Nucleus accumbens (tissue), 56 donors: ENCODE results near the gene DNAAF6.
"Not testable (repeated sequence)": the region's sequence is repeated elsewhere in the genome, so short reads cannot be mapped to it uniquely, and the experiment has no call there.

Experiments
- DNase-seq, 56 donors: peaks; one replicate each; lab custom pipeline; 2025; lab: John Stamatoyannopoulos, UW

Gene DNAAF6

GRCh38 chrX:107205770-107206696, at the start of gene DNAAF6, which contains the start of gene NUP62CL:
DNAAF6 (plus strand) TSS chrX:107206611; CDS start chrX:107212876, 6,265 bp downstream.
NUP62CL (minus strand) TSS chrX:107206433; CDS start chrX:107175146, 31,287 bp downstream.
- DNase-seq: peak in 30 of 56 donors; percentile 0 to 51 (median 8)

- DNase-seq: not testable (repeated sequence)
Observed at GRCh38 chrX:107157618-107158017, 48.8 kb upstream of the DNAAF6 start.

GRCh38 chrX:107167163-107167921, 39.1 kb upstream of the DNAAF6 start:
- no peak for DNase-seq

- no peak for DNase-seq
Observed at GRCh38 chrX:107168257-107168656, 38.2 kb upstream of the DNAAF6 start.

GRCh38 chrX:107168712-107169111, 37.7 kb upstream of the DNAAF6 start:
- DNase-seq: no peak

GRCh38 chrX:107171369-107172102, 34.9 kb upstream of the DNAAF6 start:
- DNase-seq: no peak

GRCh38 chrX:107197319-107197718, 9.1 kb upstream of the DNAAF6 start:
- no peak for DNase-seq

- DNase-seq: not testable (repeated sequence)
Observed at GRCh38 chrX:107198074-107198473, 8.3 kb upstream of the DNAAF6 start.

GRCh38 chrX:107199491-107199890, 6.9 kb upstream of the DNAAF6 start:
- DNase-seq: no peak

GRCh38 chrX:107204068-107204605, 2.3 kb upstream of the DNAAF6 start:
- DNase-seq: no peak

GRCh38 chrX:107206697-107207065, 270 bp downstream of the DNAAF6 start:
- no peak for DNase-seq

GRCh38 chrX:107207089-107207488, 678 bp downstream of the DNAAF6 start:
- no peak for DNase-seq

GRCh38 chrX:107207943-107208342, 1.5 kb downstream of the DNAAF6 start:
- no peak for DNase-seq

GRCh38 chrX:107213477-107213876, 7.1 kb downstream of the DNAAF6 start:
- no peak for DNase-seq

- no peak for DNase-seq
Observed at GRCh38 chrX:107226757-107227156, 20.3 kb downstream of the DNAAF6 start.

- no peak for DNase-seq
Observed at GRCh38 chrX:107227780-107228485, 21.5 kb downstream of the DNAAF6 start.

- DNase-seq: no peak
Observed at GRCh38 chrX:107228486-107228819, 22.0 kb downstream of the DNAAF6 start.

- DNase-seq: no peak
Observed at GRCh38 chrX:107272431-107272921, 66.1 kb downstream of the DNAAF6 start.

- DNase-seq: no peak
Observed at GRCh38 chrX:107273795-107274194, 67.4 kb downstream of the DNAAF6 start.

- DNase-seq: no peak
Observed at GRCh38 chrX:107288676-107289075, 82.3 kb downstream of the DNAAF6 start.
